ENCODE results near the gene TFAP2A. TPM values are rescaled to one million over a fixed set of nuclear protein-coding genes. Genes with fewer than 3 reads are reported as not detected.

TFAP2A gene
- total RNA-seq, 4 donors from 2014 or later, result 0.21 TPM; not detected in 2

DNA sequence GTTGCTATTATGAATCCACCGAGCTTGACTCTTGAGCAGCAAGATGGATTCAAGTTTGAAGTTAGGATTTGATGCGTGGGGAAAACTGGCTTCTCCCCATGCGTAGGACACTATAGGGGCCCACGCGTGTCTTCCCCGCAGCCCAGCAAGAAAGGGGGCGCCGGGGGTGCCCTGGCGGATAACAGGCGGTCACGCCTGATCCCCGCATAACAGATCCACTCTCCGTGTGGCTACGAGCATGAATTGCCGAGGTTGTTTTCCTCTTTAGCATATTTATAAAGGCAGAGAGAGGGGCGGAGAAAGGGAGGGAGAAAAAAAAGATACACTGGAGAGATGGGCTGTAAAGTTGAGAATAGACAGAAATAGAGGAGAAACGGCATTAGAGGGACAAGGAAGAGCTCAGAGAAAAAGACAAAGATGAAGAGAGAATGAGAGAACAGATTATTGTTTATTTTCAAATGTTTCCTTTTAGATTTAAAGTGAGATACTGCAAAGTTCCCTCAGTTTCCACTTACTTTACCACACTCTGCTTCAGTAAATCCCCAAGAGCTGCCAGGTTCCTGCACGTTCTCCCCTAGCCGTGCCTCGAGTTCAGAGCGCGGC lies 32.0 kb downstream of the TFAP2A start:
- TF ChIP-seq POLR2A (IDR thresholded peaks at IDR 0.05), result no peak
- TF ChIP-seq, protein P1, sequence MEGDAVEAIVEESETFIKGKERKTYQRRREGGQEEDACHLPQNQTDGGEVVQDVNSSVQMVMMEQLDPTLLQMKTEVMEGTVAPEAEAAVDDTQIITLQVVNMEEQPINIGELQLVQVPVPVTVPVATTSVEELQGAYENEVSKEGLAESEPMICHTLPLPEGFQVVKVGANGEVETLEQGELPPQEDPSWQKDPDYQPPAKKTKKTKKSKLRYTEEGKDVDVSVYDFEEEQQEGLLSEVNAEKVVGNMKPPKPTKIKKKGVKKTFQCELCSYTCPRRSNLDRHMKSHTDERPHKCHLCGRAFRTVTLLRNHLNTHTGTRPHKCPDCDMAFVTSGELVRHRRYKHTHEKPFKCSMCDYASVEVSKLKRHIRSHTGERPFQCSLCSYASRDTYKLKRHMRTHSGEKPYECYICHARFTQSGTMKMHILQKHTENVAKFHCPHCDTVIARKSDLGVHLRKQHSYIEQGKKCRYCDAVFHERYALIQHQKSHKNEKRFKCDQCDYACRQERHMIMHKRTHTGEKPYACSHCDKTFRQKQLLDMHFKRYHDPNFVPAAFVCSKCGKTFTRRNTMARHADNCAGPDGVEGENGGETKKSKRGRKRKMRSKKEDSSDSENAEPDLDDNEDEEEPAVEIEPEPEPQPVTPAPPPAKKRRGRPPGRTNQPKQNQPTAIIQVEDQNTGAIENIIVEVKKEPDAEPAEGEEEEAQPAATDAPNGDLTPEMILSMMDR (IDR thresholded peaks at IDR 0.05), result no peak
- no peaks in the 10 kb centered on the region for H3K36me3 ChIP-seq
- no peak overlapping the region for H3K4me3 ChIP-seq
- intact Hi-C loops (cut with DNase I; ENCODE audit: low total_unique reads), result no loop called here
- H3K9me3 ChIP-seq, result no peaks in the 10 kb centered on the region
- H3K4me1 ChIP-seq, result peaks cover 0 to 13% of the 10 kb centered on the region in 2 donors
- peaks cover 9 to 69% of the 10 kb centered on the region in 2 donors for H3K27me3 ChIP-seq
- H3K27ac ChIP-seq, result no peak overlapping the region
- DNase-seq, result no peak

DNA sequence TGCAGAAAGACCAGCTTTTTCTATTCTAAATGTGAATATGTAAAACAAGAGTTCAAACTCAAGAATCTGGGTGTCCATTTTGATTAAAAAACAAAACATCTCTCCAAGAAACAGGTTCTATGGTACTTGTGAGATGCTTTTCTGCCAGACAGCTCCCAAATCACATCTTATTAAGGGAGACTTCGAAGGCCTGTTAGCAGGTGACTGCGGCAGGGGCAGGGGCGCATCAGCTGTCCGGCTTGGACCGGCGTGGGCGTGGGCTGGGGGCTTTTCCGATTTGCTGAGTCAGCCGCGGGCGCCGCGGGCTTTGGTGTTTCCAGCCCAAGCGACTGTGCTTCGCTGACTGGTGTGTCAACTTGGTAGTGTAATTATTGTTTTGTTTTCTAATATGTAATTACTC lies 32.6 kb downstream of the TFAP2A start:
- no peaks in the 10 kb centered on the region for H3K36me3 ChIP-seq
- intact Hi-C loops (cut with DNase I; ENCODE audit: low total_unique reads), result no loop called here
- no peak overlapping the region for H3K27ac ChIP-seq
- H3K9me3 ChIP-seq, result no peaks in the 10 kb centered on the region
- H3K4me3 ChIP-seq, result no peak overlapping the region
- peaks cover 0 to 13% of the 10 kb centered on the region in 2 donors for H3K4me1 ChIP-seq
- no peak for TF ChIP-seq POLR2A (IDR thresholded peaks at IDR 0.05)
- TF ChIP-seq, protein P1 (IDR thresholded peaks at IDR 0.05), result no peak
- H3K27me3 ChIP-seq, result peaks cover 9 to 64% of the 10 kb centered on the region in 2 donors
- no peak for DNase-seq

DNA sequence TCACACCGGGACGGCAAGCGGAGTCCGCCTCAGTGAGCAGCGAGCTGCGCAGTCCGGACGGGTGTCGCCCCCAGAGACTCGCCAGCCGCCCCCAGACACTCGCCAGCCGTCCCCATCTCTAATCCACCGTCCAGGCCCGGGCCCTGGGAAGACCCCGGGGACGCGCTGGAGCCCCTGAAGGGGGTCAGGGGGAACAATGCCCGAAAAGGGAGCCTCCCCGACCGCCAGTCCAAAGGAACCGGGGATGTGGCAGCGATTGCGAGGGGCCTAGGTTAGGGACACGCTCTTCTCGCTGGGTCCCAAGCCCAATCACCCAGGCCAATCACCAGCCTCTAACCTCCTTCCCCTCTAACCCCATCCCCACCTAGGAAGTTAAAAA lies 33.1 kb downstream of the TFAP2A start:
- Histone ChIP-seq H3K4me1 (peaks cover 0 to 13% of the 10 kb centered on the region in 2 donors), H3K27ac (no peak overlapping the region), H3K9me3 (no peaks in the 10 kb centered on the region), H3K36me3 (no peaks in the 10 kb centered on the region), H3K27me3 (peaks cover 9 to 59% of the 10 kb centered on the region in 2 donors), H3K4me3 (no peak overlapping the region)
- no peak for DNase-seq
- intact Hi-C loops (cut with DNase I; ENCODE audit: low total_unique reads), result no loop called here
- TF ChIP-seq, protein P1 (IDR thresholded peaks at IDR 0.05), result no peak
- no peak for TF ChIP-seq POLR2A (IDR thresholded peaks at IDR 0.05)

DNA sequence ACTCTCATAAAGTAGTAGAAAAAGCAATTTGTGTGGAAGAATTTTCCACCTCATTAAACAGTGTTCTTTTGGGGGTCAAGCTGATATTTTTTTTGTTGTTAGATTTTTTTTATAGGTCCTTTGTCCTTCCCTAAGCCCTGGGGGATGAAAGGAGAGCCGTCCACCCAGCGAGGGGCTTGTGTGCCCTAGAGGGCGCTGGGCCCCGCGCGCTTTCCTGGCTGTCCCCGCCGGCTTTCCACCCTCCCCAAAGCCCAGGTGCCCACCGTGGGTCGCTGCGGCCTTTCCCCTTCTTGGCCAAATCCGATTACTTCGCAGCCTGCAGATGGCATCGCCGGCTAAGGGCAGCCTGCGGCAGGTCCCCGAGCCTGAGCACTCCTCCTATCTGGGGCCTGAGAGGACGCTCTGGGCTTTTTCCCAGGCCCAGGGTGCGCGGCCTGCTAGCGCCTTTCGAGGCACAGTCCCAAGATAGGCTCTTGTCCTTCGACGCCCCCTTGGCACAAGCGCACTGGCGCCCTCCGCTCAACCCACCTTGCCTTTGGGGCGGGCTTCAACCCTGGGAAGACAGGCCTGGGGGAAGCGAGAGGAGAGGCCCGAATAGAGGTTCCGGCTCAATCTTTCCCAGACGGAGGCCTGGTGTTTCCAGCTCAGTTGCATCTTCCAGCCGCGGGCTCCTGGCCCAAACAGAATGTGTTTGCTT lies 33.6 kb downstream of the TFAP2A start:
- Histone ChIP-seq H3K9me3 (no peaks in the 10 kb centered on the region), H3K36me3 (no peaks in the 10 kb centered on the region), H3K4me1 (peaks cover 0 to 13% of the 10 kb centered on the region in 2 donors), H3K27me3 (peaks cover 9 to 56% of the 10 kb centered on the region in 2 donors), H3K27ac (no peak overlapping the region), H3K4me3 (no peak overlapping the region)
- no peak for DNase-seq
- intact Hi-C loops (cut with DNase I; ENCODE audit: low total_unique reads), result no loop called here
- no peak for TF ChIP-seq POLR2A (IDR thresholded peaks at IDR 0.05)
- TF ChIP-seq, protein P1 (IDR thresholded peaks at IDR 0.05), result no peak

DNA sequence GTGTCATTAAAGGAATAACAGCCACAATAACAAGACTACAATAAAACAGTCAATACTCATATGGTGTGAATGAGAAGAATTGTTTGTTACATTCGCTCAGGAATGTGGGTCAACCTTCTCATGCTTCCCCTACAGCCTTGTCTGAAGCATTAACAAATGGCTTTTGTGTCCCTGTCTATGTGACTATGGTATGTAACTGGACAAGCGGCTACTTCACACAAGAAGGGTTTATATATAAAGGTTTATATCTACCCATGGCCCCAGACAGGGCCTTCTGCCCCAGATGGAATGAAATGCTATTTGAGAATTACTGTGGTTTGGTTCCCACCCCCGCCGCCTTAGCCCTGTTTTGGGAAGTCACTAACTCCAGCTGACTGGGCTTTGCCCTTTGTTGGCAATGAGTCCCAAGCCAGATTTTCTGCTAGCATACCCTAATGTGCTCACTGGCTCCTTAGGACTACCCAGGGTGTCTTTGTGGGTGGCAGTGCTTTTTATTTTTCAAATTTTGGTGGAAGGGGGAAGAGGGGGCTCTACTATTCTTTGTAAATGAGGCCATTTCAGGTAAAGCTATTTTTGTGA lies 39.4 kb downstream of the TFAP2A start:
- Histone ChIP-seq H3K9me3 (no peaks in the 10 kb centered on the region), H3K36me3 (no peaks in the 10 kb centered on the region), H3K4me3 (no peak overlapping the region), H3K27me3 (no peaks in the 10 kb centered on the region), H3K4me1 (no peaks in the 10 kb centered on the region), H3K27ac (no peak overlapping the region)
- intact Hi-C loops (cut with DNase I; ENCODE audit: low total_unique reads), result no loop called here
- no peak for TF ChIP-seq POLR2A (IDR thresholded peaks at IDR 0.05)
- TF ChIP-seq, protein P1 (IDR thresholded peaks at IDR 0.05), result no peak
- DNase-seq, result no peak

Data from uterus (tissue), 4 donors.